NCI-H2107 (cell line): ENCODE measurements around the gene PTCD1.

Experiments used
- DNase-seq: peaks from one replicate; lab custom pipeline; 2025; lab: John Stamatoyannopoulos, UW

Gene PTCD1, protein sequence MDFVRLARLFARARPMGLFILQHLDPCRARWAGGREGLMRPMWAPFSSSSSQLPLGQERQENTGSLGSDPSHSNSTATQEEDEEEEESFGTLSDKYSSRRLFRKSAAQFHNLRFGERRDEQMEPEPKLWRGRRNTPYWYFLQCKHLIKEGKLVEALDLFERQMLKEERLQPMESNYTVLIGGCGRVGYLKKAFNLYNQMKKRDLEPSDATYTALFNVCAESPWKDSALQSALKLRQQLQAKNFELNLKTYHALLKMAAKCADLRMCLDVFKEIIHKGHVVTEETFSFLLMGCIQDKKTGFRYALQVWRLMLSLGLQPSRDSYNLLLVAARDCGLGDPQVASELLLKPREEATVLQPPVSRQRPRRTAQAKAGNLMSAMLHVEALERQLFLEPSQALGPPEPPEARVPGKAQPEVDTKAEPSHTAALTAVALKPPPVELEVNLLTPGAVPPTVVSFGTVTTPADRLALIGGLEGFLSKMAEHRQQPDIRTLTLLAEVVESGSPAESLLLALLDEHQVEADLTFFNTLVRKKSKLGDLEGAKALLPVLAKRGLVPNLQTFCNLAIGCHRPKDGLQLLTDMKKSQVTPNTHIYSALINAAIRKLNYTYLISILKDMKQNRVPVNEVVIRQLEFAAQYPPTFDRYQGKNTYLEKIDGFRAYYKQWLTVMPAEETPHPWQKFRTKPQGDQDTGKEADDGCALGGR

DNA sequence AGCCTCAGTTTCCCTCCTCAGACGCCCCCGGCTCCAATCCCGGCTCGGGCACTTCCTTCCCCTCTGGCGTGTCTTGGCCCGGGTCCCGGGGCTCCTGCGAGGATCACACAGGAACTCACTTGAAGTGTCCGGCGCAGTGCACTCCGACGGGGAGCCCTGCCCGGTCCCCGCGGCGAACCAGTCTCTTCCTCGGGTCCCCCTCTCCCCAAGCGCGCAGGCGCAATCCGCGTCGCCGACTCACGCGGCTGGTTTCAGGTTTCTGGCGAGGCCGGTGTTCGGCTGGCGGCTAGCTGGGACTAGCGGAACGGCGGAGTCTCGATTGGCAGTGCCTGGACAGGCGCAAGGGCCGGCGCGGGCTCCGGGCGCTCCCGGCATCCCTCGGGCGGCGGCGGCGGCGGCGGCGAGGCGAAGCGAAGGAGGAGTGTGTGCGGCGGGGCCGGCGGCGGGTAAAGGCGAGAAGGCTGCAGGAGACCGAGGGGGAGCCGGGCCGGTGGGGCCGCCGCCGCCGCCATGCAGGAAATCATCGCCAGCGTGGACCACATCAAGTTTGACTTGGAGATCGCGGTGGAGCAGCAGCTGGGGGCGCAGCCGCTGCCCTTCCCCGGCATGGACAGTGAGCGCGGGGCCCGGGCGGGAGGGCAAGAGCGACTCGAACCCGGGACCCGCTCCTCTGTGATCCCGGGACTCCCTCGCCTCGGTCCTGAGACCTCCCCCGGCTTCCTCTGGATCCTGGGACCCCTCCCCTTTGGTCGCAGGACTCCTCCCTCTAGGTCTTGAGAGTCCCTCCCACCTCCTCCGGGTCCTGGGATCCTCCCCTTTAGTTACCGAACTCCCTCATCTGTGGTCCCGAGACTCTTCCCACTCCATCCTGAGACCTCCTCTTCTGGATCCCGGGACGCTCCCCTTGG lies at the start of gene PTCD1, which contains the start of gene CPSF4:
TSS of gene PTCD1 (minus strand) at position 226 of the 908 bp plus-strand sequence. CDS start 3,556 bp downstream, outside the sequence.
TSS of gene CPSF4 (plus strand) at position 371 of the 908 bp plus-strand sequence. CDS start at position 511, 140 bp downstream.
- DNase-seq, result peak; percentile 98

DNA sequence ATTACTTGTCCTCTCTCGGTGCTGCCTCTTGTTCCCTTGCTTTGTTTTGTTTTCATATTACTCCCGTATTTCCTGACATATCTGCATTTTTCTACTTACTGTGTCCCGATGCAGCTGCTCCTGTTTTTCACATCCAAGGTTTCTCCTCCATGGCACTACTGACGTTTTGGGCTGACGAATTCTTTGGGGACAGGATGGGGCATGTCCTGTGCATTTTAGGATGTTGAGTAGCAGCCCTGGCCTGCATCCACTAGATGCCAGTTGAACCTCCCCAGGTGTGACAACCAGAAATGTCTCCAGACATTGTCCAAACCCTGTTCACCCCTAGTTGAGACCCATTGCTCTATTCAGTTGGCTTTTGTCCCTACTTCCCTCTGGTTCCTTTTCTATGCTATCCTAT lies 46.5 kb upstream of the PTCD1 start:
- DNase-seq, result no peak

DNA sequence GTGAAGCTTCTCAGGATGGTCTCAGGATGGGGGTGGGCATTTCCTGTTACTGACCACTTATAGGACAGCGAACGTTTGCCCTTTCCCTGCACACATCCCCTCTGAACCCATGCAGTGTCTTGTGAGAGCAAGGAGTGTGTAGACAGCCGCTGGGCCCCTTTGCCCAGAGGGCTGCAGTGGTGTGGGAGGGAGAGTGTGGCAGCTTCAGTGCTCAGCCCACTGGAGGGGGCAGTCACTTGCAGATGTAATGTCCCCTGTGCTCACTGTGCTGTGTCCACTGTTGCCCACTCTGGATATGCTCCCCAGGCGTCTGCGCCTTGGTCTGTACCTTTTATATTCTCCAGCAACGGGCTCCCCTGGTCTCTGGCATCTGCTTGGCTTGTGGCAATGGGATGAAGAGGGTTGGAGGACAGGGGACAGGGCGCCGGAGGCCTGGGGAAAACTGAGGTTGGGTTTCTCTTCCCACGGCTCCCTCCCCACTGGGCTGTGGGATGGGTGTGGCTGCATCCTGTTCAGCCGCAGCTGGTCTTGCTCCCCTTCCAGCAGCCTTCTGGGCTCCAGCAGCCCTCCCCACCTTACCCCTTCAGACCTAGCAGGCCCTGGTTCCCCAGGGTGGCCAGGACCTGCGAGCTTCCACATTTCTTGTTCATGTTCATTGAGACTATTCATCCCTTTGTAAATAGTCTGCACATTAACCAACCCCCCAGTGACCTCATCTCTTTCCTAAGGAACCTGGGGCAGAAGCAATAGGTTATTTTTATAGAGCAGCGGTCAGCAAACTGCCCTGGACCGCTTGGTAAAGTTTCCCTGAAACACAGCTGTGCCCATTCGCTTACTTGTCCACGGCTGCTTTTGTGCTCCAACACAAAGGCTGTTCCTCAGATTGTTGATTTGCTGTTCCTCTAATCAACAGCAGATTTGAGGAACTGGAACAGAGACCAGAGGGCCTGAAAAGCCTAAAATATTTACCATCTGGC lies 40.2 kb upstream of the PTCD1 start:
- DNase-seq, result no peak

DNA sequence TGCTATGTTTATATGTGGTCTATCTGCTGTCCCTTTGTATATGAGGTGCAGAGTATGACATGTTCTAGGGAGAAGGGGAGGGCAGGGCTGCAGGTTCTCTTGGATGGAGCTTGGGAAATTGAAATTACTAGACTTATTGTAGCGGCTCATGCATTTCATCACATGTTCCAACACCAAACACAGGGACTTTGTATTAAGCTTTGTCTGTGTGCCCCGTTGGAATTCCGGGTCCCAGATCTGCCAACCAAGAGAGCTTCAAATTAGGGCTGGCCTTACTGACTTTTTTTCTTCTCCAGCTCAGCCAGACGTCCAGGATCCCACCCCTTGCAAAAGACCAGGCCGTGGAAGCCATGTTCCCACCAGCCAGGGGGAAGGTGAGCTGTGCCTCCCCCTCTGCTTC lies 37.5 kb upstream of the PTCD1 start:
- no peak for DNase-seq

DNA sequence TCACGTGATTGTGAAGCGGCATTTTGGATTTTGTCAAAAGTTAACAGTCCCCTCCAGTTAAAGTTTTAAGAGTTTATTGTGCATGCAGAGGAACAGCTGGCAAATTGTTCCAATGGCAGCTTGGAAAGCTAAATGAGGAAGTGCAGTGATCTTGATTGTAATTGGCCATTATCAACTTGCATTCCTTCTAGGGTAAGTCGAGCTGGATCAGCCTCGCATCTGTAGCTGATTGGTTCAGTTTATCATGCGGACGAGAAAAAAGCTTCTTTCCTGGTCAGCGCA lies 34.7 kb upstream of the PTCD1 start:
- no peak for DNase-seq

DNA sequence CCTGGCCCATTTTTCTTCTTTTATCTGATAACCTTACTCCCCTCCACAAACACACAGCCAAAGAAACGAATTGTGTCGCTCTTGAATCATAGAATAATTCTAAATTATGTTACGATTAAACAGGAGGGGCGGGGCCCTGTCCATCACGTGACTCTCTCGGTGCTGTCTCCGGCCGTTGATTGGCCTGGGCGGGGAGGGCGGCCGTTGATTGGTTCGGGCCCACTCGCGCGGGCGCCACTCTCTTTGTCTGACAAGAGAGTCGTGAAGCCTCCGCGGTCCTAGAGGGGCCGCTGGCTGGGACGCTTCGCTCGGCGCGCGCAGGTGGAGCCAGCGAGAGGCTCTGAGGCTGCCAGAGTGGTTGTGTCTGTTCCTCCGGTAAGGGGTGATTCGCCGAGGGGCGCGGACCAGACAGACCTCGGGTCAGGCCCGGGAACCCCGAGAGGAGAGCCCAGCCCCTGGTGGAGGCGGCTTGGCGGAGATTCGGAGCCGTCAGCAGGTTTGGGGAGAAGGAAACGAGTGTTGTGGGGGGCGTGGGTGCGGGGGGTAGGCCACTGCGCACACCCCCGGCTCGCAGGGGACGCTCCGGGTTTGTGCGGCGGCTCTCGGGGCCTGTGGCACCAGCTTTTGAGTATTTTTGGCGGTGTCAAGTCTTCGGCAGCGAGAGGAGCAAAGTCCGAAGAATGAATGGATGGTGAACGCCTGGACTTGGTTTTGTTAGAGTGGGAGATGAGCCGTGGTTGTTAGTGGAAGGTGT lies 34.1 kb upstream of the PTCD1 start, which contains the start of gene ZNF789:
TSS of gene ZNF789 (plus strand) at position 330 of the 754 bp plus-strand sequence. CDS start 3,567 bp downstream, outside the sequence.
- DNase-seq, result peak; percentile 92

DNA sequence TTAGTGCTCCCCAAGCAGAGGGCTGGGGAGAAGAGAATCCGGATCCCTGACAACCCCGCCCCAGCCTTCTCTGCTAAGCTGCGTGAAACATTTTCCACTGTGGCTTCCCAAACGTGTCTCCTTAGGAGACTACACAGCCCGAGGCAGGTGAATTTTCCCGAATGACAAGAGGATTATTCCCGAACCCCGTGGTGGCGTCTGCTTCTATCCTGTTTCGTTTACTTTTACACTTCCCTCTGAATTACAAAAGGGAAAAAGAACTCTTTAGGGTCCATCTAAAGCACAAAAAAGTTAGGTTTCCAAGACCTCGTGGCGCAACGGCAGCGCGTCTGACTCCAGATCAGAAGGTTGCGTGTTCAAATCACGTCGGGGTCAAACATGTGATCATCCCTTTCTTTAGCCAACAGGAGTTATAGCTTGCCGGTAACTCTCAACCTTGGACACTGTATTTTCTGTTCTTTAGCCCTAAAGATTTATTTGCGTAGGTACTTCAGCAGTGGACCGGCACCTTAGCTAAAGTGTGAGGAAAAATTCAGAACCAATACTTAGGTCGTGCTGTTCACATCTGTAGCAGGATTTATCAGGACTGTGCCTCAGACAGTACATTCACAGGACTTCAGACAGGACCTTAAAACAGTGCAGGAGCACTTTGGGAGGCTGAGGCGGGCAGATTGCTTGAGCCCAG lies 30.9 kb upstream of the PTCD1 start:
- DNase-seq, result no peak

DNA sequence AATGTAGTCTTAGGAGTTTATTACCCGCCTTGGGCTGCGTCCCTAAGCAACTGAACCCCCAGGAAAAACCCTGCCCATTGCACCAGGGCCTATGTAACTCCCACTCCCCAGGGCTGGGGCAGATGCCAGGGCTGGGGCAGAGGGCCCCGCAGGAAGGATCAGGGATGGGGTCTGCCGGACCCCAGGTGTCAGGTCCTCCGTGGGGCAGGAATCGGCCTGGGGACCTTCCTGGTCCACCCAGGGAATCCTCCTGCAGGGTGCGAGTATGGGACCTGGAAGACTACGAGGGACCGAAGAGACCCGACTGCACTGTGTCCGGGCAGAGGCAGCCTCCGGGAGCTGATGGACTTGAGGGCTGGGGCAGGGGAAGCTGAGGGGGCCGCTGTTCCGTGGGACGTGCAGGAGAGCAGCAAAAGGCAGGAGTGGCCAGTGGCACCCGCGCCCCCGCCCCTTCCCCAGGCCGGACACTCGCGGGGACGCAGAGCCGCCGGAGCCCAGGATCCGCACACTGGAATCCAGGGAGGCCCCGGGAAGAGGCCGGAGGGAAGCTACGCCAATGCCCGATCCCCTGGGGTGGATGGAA lies 29.8 kb upstream of the PTCD1 start:
- no peak for DNase-seq

DNA sequence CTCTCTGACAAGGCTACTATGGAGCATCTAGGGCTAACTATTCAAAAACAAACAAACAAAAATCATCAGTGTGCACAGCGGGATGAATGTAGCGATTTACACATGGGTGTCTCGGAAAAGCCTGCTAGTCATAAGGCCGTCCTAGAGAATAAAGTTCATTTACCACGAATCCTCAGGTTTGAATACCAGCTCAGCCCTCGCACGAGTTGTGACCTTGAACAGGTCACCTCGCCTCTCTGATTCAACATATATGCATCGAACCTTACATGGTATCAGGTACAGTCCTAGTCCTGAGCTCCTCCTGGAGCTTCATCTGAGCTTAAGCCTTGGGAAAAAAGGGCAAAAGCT lies 26.8 kb upstream of the PTCD1 start:
- DNase-seq, result no peak

DNA sequence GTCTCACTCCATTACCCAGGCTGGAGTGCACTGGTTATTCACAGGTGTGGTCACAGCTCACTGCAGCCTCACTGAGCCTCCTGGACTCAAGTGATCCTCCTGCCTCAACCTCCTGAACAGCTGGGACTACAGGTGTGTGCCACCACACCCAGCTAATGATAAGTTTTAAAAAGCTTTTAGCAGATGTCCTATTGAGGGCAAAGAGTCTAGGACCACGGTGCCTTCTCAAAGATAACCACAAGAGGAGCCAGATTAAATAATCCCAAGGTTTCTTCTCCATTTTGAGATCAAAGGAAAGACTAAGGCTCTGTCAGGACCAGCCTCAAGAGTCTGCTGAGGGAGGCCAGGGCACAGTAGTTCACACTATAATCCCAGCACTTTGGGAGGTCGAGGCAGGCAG lies 22.6 kb upstream of the PTCD1 start:
- DNase-seq, result no peak

DNA sequence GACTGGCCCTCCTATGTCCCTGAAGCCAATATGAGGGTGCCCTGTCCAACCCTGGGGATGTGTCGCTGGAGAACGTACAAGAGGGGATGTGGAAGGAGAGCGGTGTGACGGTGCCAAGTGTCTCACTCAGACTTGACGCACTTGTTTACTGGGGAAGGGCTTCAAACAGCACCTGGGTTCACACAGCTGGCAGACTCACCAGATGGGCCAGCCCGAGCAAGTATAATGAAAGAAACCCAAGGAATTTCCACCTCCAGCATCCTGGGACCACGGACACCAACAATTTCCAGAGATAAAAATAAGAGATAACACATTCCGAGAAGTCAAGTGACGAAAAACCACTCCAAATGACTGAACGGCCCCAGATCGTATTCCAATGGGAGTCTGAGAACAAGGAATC lies 22.1 kb upstream of the PTCD1 start:
- no peak for DNase-seq

DNA sequence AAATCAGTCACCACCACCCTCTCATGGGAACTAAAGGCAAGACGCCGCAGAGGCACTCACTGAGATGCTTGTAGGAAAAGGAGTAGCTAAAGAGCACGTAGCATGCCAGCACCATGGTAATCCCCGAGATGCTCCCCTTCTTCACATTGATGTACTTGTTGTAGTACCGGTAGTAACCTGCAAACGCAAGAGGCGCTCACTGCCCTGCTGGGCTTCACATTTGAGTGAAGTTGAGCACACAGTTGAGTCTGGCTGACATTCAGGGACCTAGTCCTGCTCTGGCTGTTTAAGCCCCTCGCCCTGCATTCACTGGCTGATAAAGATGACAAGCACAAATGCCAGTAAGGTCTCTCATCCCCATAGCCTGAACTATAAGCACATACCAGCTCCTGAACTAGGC lies 20.5 kb upstream of the PTCD1 start:
- DNase-seq, result no peak

DNA sequence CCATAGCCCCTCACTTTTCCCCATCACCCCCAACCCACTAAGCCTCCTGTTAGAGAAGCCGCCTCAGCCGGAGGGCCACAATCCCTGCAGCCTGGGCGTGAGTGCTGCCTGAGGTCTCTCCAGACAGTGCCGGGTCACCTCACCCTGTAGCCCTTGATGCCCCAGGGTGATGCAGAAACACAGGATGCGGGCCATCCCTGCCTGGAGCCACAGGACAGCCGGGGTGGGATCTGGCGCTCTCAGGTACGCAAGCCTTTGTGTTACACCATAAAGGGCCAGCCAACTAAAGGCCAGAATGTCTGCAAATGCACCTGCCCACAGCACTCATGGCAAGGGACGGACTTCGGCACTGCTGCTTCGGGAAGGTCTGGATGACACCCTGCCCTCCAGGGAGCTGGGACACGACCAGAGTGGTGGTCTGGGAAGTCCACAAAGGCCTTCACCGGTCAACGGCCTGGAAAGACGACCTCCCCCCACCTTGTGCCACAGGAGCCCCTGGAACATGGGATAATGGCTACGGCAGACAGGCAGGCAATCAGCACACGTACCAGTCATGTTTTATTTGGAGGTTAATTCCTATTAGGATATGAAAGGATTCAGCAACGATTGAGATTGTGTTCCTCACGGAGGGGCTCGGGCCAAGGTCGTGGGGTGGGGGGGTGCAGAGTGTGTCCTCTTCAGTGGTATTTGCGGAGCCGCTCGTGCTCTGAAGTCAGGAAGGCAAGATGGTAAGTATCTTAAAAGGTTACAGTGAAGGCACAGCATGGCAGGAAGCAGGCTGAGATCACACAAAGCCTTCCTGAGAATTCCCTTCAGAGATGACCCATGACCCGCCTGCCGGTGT lies 19.3 kb upstream of the PTCD1 start:
- no peak for DNase-seq

DNA sequence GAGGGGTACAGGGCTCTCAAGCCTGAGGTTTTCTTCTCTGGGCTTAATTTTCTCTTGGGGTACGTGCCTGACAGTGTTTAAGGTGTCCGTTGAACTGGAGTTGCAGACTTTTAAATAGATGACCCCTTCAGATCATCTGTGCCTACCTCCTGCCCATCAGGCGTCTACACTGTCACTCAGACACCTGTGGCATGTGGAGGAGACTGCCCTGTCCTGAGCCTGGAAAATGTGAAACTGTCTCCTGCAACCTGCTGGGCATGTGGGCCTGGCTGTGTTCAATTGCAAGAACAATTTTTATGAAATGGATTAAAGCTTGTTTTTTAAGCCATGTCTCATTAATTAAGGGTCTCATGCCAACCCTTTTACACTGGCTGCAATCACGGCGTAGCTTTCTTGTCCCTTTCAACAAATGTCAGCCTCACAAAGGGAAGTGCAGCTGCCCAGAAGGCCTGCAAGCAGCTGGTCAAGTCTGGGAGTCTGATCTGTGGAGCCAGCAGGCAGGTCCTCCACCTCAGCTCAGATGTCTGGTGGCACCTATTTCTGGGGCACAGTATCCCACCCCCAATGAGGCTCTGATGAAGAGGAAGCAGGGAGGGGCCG lies 18.6 kb upstream of the PTCD1 start:
- no peak for DNase-seq

DNA sequence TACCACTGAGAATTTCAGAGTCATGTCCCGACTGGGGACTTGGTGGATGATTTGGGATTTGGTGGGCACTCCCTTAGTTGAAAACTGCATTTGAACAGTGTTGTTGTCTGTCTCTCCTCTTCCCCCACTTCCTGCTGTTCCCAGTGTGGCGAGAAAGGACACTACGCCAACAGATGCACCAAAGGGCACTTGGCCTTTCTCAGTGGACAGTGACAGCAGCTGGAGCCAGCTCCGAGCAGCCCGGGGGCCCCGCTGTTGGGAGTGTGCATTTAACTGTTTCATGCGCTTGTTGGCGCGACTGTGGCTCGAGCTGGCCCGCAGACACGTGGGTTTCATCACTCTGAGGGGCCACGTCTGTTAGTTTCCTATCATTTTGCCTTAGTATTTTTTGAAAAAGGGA lies 17.7 kb upstream of the PTCD1 start:
- no peak for DNase-seq

DNA sequence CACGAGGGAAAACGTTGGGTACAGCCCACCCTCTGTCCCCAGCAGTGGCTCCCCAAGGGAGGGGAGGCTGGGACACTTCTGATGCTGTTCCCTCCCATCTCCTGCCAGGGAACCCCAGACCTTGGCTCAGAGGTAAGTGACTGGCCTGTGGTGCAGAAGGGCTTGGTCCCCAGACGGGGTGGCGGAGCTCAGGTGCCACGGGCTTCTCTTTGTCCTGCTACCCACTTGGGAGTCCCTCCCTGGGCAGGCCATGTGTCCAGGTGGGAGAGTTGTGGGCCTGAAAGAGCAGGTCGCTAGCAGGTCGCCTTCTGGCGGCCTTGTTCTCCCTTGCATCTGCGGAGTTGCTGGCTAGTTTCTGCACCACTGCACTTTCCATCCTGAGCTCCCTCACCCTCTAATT lies 17.3 kb upstream of the PTCD1 start:
- DNase-seq, result no peak

DNA sequence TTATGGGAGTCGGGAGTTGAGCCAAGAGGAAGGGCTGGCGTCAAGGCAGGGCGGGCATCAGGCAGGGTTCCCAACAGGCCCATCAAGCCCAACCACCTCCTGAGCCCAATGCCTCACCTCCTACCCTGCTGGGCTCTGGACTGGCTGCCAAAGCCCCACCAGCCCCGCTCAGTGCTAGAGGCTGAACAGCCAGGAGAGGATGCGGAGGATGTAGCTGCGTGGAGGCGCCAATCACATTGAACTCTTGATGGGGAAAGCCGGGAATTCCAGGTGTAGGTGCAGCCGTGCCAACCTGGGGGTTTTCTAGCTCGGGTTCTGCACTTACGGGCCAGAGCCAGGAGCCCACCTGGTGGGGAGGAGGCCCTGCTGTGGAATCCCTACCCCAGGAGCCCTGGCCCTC lies 14.5 kb upstream of the PTCD1 start:
- DNase-seq, result no peak

DNA sequence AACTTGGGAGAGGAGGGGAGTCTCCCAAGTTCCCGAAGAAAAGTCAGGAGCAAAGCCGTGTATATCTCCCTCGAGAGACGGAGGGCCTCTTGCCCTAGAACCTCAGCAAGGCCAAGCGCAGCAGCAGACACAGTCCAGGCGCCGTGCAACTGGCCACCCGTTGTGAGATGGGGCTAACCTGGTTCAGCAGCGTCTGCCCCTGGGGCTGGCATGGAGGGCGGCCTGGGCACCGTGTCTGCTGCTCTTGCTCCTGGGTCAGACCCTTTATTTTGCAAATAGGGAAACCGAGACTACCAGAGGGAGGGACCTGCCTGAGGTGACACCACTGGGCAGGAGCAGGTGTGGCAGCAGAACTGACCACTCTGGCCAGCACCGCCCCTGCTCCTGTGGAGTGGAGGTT lies 13.9 kb upstream of the PTCD1 start:
- DNase-seq, result no peak
